Muscle of arm (tissue), 12 donors: ENCODE results near the gene RRAS2. TPM values are rescaled to one million over a fixed set of nuclear protein-coding genes. Genes with fewer than 3 reads are reported as not detected.
"Not testable (repeated sequence)": the region's sequence is repeated elsewhere in the genome, so short reads cannot be mapped to it uniquely, and the experiment has no call there.

ENCODE experiments used
- DNase-seq: peaks from one replicate; pipeline ENCODE4 v3.0.0-alpha.2; 2013
- polyA plus RNA-seq, 12 donors: library from polyadenylated mRNA; unstranded; fragments of 120-200 nt; gene quantifications; one replicate each; pipeline ENCODE4 v1.2.1, GENCODE V29; 2013; ENCODE audit not compliant: insufficient read length in 12 of 12

RRAS2 gene
- polyA plus RNA-seq, 12 donors: 32.2 to 58.5 (median 46.9) TPM; not detected in 1

DNA sequence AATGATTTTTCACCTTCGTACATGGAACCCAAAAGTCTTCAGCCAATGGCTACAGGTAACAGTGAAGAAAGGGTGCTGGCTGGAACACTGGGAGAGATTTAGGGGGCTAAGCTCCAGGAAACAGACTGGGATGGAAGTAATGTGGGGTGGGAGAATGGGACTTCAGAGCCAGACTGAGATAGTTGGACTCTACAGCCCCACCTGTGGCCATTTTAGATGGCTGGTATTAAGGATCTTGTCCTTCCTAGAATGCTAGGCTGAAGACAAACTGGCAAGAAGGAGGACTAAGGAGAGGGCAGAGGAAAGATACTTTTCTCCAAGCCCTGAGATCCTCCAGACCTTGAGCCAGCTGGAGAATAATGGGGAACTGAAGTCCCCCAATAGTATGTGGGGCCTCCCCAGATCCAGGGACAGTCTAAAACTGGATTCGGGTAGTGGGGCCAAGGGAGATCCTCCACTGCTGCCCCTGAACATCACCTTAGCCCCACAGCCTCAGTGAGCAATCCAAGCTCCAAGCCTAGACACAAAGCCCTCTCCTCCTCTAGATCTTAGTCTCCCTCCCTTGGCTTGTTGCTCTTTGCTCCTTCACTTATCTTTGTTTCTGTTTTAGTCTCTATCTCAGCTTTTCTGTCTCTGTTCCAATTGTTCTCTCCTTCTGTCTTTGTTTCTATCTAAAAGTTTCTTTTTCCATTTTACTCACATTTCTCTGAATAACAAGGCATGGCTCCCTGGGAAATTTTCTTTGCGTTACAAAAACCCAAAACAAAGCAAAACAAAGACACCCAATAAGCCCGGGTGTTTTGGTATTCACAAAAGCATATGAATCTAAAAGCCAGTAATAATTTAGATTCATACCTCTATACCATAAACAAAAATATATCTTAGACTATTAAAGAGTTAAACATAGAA is 16.2 kb upstream of the RRAS2 start:
- DNase-seq: no peak

DNA sequence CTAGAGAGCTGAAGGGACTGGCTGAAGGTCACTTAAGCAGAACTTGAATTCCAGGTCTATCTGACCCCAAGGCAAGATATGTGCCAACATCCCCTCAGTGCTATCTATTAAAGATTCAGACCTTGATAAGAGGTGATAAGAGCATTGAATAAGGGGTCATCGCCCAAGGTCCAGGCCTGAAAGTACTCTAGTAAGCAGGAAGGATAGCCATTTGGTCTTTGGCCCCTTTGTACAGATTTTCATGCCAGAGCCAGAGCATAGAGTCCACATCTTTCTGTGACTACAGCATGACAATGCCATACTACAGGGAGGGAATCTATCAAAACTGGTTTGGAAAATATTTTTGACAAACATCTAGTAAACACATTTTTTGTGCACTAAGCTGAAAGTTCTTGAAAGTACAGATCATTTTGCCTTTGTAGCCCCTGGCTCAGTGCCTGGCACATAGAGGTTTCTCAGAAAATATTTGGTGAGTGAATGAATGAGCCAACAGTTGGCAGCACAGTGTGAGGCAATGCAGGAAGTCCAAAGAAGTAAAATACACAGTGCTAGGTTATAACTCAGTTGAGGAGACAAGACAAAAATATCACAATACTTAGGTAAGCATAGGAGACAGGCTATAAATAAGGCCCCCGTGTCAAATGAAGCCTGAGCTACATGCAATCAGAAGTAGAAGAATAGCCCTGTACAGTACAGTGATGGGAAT is 15.1 kb upstream of the RRAS2 start:
- DNase-seq: no peak

DNA sequence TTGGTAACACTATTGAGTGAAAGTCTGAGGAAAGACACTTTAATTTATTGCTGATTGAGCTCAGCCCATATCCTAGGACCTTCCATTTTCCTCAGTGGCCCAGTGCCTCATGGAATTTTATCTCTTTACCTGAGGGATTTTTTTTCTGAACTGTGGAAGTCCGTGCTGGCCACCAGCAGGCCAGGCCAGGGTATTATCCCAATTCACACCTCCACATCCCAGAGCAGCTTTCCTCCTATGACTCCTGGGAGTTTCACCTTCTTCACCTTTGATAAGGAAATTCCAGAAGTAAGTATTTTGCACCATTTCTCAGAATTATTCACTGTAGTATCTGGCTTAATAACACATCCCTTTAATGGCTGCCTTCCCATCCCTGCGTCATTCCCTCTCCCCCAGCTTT is 13.0 kb upstream of the RRAS2 start:
- DNase-seq: no peak

DNA sequence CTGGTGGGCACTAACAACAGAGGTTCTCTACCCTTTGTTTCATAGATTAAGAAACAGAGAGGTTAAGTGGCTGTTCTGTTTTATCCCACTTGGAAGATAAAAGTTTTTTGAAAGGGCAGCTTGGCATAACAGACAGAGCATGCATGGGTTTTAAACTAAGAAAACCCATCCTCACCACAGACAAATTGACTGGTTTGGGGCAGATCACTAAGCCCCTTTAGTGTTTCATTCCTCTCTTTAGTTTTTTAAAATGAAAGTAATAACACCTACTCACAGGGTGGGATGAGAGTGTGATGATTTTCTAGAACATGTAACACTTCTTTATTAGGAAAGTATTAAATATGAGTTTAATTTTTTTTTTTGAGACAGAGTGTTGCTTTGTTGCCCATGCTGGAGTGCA is 12.3 kb upstream of the RRAS2 start:
- no peak for DNase-seq

DNA sequence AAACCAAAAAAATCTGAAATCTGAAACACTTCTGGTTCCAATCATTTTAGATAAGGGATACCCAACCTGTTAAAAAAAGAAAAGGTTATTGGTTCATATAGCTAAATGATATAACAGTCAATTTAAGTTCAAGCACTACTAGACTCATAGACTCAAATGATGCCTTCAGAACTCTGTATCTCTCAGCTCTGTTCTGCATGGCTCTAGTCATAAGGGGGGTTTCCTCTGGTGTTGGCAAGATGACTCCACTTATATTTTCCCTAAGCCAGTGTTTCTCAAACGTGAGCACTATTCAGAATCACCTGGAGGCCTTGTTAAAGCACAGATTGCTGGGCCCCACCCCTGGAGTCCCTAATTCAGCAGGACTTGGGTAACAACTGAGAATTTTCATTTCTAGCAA is 11.5 kb upstream of the RRAS2 start:
- DNase-seq: no peak

DNA sequence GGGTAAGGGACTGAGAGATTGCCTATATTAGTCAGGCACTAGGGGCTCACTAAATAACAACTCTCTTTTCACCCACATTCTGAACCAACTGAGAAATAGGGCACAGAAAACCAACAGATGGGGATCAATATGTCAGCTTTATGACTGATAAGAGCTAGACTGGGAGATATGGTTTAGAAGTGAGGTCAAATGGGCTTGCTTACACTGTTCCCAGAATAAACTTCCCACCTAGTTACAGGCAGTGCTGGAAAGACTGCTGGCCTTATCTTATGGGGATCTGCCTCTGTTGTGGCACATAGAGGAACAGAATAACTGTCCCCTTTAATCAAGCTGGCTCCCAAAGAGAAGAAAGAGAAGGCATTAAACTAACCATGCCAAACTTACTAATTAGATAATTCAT is 10.6 kb upstream of the RRAS2 start:
- DNase-seq: no peak

DNA sequence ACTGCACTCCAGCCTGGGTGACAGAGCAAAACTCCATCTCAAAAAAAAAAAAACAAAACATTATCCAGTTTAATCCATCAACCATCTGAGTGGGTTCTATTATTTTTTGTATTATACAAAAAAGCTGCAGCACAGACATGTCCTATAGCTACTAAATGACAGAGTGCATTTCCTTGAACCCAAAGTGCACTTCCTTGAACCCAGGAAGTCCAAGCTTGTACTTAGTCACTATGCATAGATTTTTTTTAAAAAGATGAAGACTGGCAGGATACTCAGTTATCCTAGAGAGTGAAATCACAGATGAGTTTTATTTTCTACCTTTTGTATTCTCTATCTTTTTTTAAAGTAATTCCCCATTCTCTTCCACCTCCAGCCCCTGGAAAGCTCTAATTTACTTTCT is 8.0 kb upstream of the RRAS2 start:
- no peak for DNase-seq

DNA sequence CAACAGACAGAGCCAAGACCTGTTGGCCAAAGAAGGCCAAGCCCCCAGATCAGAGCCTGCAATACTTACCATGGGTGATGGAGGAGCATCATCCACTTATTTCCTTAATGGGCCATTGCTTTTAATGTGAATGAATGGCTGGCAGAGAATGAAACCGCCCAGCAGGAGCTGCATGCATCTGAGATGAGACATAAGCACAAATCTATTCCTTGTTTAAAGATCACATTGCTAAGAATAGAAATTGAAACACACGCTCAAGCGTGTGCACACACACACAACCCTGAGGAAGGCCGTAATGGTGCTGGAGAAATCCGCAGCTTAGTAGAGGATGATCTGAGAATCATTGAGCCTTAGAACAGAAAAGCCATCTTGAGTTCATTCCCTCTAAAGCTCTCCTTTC is 5.3 kb upstream of the RRAS2 start:
- no peak for DNase-seq

DNA sequence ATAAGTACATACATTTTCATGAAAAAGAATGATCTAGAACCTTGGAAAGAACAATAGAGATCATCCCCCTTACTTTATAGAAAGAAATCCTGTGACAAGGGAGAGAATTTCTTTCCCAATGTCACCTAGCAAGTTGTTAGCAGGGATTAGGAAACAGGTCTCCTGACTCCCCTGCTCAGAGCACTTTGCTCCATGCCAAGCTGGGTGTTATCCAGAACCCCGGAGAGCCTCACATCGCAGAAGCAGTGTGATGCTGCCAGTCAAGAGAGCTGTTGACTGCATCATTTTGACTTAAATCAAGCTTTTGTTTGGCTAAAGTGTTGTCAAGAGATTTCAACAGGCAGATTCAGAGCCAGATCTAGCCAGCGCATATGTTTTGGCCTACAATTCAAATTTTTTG is 3.6 kb upstream of the RRAS2 start:
- no peak for DNase-seq

DNA sequence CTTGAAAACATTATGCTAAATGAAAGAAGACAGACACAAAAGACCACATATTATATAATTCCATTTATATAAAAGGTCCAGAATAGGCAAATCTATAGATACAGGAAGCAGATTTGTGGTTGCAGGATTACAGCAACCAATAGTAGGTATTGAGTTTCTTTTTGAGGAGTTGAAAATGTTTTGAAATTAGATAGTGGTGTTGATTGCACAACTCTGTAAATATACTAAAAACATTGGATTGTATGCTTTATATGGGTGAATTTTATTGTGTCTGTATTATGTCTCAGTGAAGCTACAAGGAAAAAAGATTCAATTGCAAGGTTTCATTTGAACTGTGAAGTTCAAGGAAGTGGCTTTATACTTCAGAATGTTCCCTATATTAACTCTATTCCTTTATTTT is 3.0 kb upstream of the RRAS2 start:
- no peak for DNase-seq

DNA sequence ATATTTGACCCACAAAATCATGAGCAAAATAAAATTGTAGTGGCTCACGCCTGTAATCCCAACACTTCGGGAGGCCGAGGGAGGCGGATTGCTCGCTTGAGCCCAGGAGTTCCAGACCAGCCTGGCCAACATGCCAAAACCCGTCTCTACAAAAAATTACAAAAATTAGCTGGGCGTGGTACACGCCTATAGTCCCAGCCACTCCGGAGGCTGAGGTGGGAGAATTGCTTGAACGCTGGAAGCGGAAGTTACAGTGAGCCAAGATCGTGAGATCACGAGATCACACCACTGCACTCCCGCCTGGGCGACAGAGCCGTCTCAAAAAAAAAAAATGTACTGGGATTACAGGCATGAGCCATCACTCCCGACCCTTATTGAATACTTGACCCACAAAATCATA is 2.0 kb upstream of the RRAS2 start:
- no peak for DNase-seq

DNA sequence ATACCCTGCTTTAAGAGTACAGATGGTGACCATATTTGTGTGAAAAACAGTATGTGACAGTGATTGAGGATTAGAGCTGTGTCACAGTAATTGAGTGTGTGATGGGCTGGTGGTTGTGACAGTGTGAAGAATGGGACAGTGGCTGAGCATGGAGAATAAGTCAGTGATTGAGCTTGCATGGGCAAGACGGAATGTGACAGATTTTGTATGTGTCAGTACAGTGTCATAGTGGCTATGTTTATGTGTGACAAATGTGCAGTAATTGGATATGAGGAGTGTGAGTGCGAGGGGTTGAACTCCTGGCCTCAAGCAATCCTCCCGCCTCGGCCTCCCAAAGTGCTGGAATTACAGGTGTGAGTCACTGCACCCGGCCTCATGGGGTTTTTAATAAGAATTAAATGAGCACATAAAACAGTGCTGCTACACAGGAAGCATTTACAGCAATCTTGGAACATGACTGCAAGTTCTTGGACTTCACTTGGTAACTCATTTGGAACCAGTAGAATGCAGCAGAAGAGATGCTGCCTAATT is 583 bp upstream of the RRAS2 start:
- DNase-seq: no peak

DNA sequence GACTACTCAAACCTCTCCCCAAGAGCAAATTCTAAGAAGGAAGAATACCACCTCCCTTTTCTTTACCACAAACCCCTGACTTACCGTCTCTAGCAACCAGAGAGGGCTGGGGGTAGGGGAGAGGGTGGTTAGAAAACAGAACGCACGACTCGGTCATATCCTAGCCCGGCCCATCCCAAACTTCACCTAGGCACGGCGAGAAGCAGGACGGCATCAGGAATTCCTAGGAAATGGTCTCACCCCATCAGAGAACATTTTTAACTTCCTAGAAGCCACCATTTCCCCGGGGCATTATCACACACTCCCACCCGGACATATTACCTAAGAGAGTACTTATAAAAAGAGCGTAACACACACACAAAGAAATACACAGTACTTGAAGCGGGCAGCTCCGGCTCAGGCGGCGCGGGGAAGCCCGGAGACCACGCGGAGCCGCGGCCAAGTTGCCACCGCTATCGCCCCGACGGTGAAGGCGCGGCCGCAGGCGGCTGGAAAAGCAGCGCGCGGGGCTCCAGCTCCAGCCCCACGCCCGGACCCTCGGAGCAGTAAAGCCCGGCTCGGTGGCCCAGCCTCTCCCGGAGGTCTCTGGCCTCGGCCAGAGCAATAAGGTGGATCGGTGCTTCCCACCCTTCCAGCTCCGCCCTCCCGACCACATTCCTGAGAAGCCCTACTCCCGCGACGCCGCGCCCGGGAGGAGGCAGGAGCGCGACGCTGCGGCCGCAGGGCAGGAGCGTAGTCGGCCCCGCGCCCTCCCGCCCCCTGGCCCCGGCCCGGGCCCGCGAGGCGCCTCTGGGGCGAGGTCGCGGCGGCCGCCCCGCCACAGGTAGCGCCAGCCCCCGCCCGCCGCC is 878 bp downstream of the RRAS2 start:
- DNase-seq: peak; percentile 38

DNA sequence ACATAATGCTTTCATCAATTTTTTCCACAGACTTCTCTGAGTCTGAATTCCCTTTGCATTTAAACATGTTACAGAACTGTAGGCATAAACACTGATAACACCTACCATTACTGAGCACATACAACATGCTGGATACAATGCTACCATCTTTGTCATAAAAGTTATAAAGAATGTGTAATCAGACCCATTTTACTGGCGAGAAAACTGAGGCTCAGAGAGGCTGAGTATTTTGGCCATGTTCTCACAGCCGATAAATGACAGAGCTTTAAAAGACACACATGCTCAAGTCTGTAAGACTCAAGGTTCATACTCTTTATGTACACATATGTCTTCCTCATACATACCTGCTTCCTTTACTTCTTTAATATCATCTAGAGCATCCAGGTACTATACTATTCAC is 2.6 kb downstream of the RRAS2 start:
- DNase-seq: no peak

DNA sequence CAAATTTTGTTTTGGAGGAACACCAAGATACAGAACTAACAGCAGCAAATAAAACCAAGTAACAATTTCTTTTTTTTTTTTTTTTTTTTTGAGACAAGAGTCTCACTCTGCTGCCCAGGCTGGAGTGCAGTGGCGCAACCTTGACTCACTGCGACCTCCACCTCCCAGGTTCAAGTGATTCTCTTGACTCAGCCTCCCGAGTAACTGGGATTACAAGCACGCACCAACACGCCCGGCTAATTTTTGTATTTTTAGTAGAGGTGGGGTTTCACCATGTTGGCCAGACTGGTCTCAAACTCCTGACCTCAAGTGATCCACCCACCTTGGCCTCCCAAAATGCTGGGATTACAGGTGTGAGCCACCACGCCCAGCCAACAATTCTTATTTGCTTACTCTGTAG is 4.4 kb downstream of the RRAS2 start:
- not testable (repeated sequence) for DNase-seq

DNA sequence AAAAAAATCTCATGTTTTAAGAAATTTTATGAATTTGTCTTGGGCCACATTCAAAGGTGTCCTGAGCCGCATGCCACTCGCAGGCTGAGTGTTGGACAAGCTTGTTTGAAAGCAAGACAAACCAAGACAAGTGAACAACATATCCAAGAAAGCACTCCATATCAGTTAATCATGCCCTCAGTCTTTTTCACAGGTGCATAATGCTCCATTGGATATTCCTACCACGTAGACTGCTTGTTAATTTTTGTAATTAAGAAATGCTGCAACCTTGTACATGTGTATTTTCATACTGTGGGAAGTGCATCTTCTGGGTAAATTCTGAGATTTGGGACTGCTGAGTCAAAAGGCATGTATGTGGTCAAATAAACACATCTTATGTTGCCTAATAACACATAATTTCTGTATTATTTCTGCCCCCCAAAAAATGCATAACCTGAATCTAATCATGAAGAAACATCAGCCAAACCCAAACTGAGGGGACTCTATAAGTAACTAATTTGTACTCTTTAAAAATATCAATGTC is 8.2 kb downstream of the RRAS2 start:
- no peak for DNase-seq

DNA sequence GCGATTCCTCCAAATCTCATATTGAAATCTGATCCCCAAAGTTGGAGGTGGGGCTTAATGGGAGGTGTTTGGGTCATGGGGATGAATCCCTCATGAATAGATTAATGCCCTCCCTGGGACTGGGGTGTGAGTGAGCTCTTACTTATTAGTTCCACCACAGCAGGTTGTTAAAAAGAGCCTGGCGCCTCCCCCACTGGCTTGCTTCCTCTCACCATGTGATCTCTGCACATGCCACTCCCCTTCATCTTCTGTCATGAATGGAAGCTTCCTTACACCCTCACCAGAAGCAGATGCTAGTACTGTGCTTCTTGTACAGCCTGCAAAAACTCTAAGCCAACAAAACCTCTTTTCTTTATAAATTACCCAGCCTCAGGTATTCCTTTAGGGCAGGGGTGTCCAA is 8.8 kb downstream of the RRAS2 start:
- DNase-seq: no peak

DNA sequence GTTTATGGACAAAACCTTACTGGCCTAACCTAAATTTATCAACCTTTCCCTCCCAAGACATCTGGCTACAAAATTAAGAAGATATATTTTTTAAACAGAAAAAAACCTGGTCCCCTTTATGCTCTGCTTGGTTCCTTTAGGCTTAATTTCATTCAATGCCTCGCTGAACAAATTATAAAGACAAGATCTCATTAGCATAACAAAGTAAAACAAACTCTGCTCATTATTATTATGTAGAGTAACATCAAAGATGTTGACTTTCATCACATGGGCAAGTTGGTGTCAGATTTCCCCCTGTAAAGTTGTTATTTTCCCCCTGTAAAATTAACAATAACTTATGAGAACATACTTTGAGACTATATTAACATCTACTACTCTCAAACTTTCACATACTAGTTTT is 11.0 kb downstream of the RRAS2 start:
- DNase-seq: no peak

DNA sequence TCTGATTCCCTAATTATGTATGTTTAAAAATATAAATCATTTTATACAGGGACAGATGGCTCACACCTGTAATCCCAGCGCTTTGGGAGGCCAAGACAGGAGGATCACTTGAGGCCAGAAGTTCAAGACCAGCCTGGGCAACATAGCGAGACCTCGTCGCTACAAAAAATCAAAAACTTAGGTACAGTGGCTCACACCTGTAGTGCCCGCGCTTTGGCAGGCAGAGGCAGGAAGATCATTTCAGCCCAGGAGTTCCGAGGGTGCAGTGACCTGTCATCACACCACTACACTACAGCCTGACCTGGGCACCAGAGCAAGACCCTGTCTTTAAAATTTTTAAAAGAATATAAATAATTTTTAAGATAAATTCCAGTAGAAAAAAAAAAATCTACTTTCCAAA is 11.5 kb downstream of the RRAS2 start:
- DNase-seq: no peak

DNA sequence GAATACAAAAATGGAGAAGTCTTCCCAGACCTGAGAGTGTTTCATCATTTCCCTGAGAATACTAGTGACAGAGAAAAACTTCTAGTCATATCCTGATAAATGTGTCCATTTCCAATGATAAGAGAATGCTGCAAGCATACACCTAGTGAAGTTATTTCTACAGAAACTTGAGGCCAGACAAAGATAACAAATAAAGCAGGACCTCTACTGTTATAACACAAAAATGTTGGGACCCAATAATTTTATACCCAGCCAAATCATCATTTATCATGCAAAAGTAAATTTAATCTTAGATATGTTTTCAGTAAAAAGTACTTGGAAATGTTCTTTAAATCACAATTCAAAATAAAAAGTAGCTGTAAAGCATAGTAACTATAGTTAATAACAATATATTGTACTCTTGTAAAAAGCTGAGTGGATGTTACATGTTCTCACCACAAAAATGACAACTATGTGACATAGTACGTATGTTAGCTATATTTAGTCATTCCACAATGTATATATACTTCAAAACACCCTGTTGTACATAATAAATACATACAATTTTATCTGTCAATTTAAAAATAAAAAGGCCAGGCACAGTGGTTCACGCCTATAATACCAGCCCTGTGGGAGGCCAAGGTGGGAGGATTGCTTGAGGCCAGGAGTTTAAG is 12.6 kb downstream of the RRAS2 start:
- DNase-seq: no peak

DNA sequence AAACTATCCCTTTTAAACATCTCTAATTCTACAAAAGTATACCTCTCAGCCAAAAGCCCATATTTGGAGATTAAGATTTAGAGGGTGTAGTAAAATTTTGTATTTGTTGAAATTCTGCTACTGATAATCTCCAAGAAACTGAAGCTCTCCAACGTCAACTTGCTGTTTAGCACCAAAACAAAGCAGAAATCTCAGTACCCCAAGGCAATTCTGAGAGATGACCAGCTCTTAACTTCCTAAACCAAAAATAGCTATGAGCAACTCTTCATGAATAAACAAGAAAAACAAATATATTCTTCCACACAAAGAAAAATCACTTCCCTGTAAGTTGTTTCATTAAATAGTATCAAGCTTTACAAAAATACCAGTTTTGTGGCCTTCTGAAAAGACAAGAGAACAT is 13.3 kb downstream of the RRAS2 start:
- DNase-seq: no peak
